HG02588 (cell line): ENCODE results near the gene PCDH1.

ENCODE experiments used
- ATAC-seq: cut with Tn5 transposase; IDR thresholded peaks from one replicate; pipeline ENCODE4 v1.9.1; 2021; ENCODE audit warnings: mild to moderate bottlenecking, moderate library complexity; ENCODE audit not compliant: unreplicated experiment

The PCDH1 gene

GRCh38 chr5:141814064-141814964, 63.9 kb downstream of the PCDH1 start:
- ATAC-seq, result no peak

GRCh38 chr5:141812512-141812911, 65.7 kb downstream of the PCDH1 start:
- ATAC-seq, result no peak

- peak; percentile 53 for ATAC-seq
These were observed 66.7 kb downstream of the PCDH1 start for GRCh38 chr5:141811287-141812155.

GRCh38 chr5:141810702-141811101, 67.5 kb downstream of the PCDH1 start:
- no peak for ATAC-seq

- ATAC-seq, result no peak
These were observed 68.7 kb downstream of the PCDH1 start for GRCh38 chr5:141809380-141810096.

GRCh38 chr5:141808857-141809256, 69.4 kb downstream of the PCDH1 start:
- no peak for ATAC-seq

- ATAC-seq, result no peak
These were observed 70.5 kb downstream of the PCDH1 start for GRCh38 chr5:141807732-141808131.

GRCh38 chr5:141807329-141807728, 70.9 kb downstream of the PCDH1 start:
- no peak for ATAC-seq

GRCh38 chr5:141806626-141807025, 71.6 kb downstream of the PCDH1 start:
- ATAC-seq, result no peak

GRCh38 chr5:141805874-141806595, 72.2 kb downstream of the PCDH1 start:
- no peak for ATAC-seq

GRCh38 chr5:141804475-141804874, 73.7 kb downstream of the PCDH1 start:
- ATAC-seq, result no peak
